Loucy (cell line): ENCODE data around the gene SPECC1.

ENCODE experiments used
- H2AFZ ChIP-seq: fragments of 200-600 bp; sonication (generic); 2 replicates; pipeline ENCODE4 v1.6.0; 2016; ENCODE audit warnings: antibody characterized with exemption, mild to moderate bottlenecking, low read length, moderate library complexity
- H3F3A ChIP-seq: fragments of 200-600 bp; 2 replicates; pipeline ENCODE4 v1.6.0; 2016; ENCODE audit warnings: antibody characterized with exemption, low read depth, mild to moderate bottlenecking
- H3K27me3 ChIP-seq: fragments of 200-600 bp; sonication (generic); 2 replicates; pipeline ENCODE4 v1.6.1; 2014; ENCODE audit warnings: low read length, mild to moderate bottlenecking; ENCODE audit not compliant: insufficient read depth, poor library complexity, severe bottlenecking
- H3K36me3 ChIP-seq: fragments of 200-600 bp; sonication (generic); 2 replicates; pipeline ENCODE4 v1.6.1; 2016; ENCODE audit warnings: low read length; ENCODE audit not compliant: insufficient read depth
- H3K4me1 ChIP-seq: fragments of 200-600 bp; sonication (generic); 2 replicates; pipeline ENCODE4 v1.5.1; 2014; ENCODE audit warnings: low read length, mild to moderate bottlenecking; ENCODE audit not compliant: insufficient read depth, poor library complexity, severe bottlenecking
- H3K4me2 ChIP-seq: fragments of 200-600 bp; sonication (generic); 2 replicates; pipeline ENCODE4 v1.6.0; 2014; ENCODE audit warnings: antibody characterized with exemption, low read length, low read depth, mild to moderate bottlenecking; ENCODE audit not compliant: poor library complexity, severe bottlenecking
- H3K4me3 ChIP-seq: fragments of 200-600 bp; sonication (generic); 2 replicates; pipeline ENCODE4 v1.5.1; 2014; ENCODE audit warnings: low read length, mild to moderate bottlenecking, mixed read lengths; ENCODE audit not compliant: poor library complexity, severe bottlenecking
- H3K79me2 ChIP-seq: fragments of 200-600 bp; sonication (generic); 2 replicates; pipeline ENCODE4 v1.6.1; 2014; ENCODE audit warnings: low read length; ENCODE audit not compliant: insufficient read depth
- H3K9ac ChIP-seq: fragments of 200-600 bp; sonication (generic); 2 replicates; pipeline ENCODE4 v1.6.0; 2014; ENCODE audit warnings: mild to moderate bottlenecking, low read depth, low read length, moderate library complexity; ENCODE audit not compliant: poor library complexity, severe bottlenecking
- H3K9me2 ChIP-seq: fragments of 200-600 bp; sonication (generic); replicated peaks from 2 replicates; pipeline ENCODE4 v1.6.1; 2016; ENCODE audit warnings: low read depth, low read length, mixed read lengths
- H3K9me3 ChIP-seq: fragments of 200-600 bp; sonication (generic); 2 replicates; pipeline ENCODE4 v1.6.1; 2014; ENCODE audit warnings: mild to moderate bottlenecking, antibody characterized with exemption, low read length, low read depth; ENCODE audit not compliant: insufficient read depth
- H4K20me1 ChIP-seq: fragments of 200-600 bp; sonication (generic); 2 replicates; pipeline ENCODE4 v1.6.0; 2014; ENCODE audit warnings: antibody characterized with exemption, low read length, mild to moderate bottlenecking; ENCODE audit not compliant: insufficient read depth, poor library complexity, severe bottlenecking
- CTCF ChIP-seq: fragments of 200-600 bp; sonication (generic); conservative IDR thresholded peaks from 2 replicates; pipeline ENCODE4 v1.5.1; 2014; ENCODE audit warnings: mild to moderate bottlenecking, antibody characterized with exemption, low read length
- EZH2phosphoT487 ChIP-seq: fragments of 200-600 bp; IDR thresholded peaks from 2 replicates; pipeline ENCODE4 v1.6.1; 2018; ENCODE audit warnings: antibody characterized with exemption, mild to moderate bottlenecking, moderate library complexity, borderline replicate concordance

Gene SPECC1

GRCh38 chr17:20125724-20126123, 116.6 kb downstream of the SPECC1 start:
- Histone ChIP-seq H3K4me3 (no peak overlapping the region), H2AFZ (no peak overlapping the region), H3K4me1 (no peaks in the 10 kb centered on the region), H3K9ac (no peak overlapping the region), H3K36me3 (peaks cover 15% of the 10 kb centered on the region; the same call in 1 of the 2 replicates), H4K20me1 (no peaks in the 10 kb centered on the region), H3K4me2 (no peak overlapping the region), H3K9me3 (0 out of 2 replicates have a peak, but pooled peaks cover 3% of the 10 kb centered on the region), H3K79me2 (no peaks in the 10 kb centered on the region), H3K27me3 (no peaks in the 10 kb centered on the region), H3F3A (no peaks in the 10 kb centered on the region), H3K9me2 (no peaks in the 10 kb centered on the region)
- no peak for TF ChIP-seq CTCF
- no peak for TF ChIP-seq EZH2phosphoT487

- H3K27me3 ChIP-seq: no peaks in the 10 kb centered on the region
- no peaks in the 10 kb centered on the region for H4K20me1 ChIP-seq
- TF ChIP-seq CTCF (no peak), EZH2phosphoT487 (no peak)
- no peaks in the 10 kb centered on the region for H3K4me1 ChIP-seq
- no peak overlapping the region for H3K4me3 ChIP-seq
- H3K36me3 ChIP-seq: peaks cover 22% of the 10 kb centered on the region; the same call in 1 of the 2 replicates
- no peaks in the 10 kb centered on the region for H3K79me2 ChIP-seq
- no peak overlapping the region for H3K4me2 ChIP-seq
- no peaks in the 10 kb centered on the region for H3K9me2 ChIP-seq
- H2AFZ ChIP-seq: no peak overlapping the region
- no peak overlapping the region for H3K9ac ChIP-seq
- no peaks in the 10 kb centered on the region for H3F3A ChIP-seq
- H3K9me3 ChIP-seq: 0 out of 2 replicates have a peak, but pooled peaks cover 3% of the 10 kb centered on the region
Measured at GRCh38 chr17:20127360-20128035, 118.3 kb downstream of the SPECC1 start.

- no peak overlapping the region for H3K4me3 ChIP-seq
- peaks cover 22% of the 10 kb centered on the region; the same call in 1 of the 2 replicates for H3K36me3 ChIP-seq
- H3K4me1 ChIP-seq: no peaks in the 10 kb centered on the region
- H4K20me1 ChIP-seq: no peaks in the 10 kb centered on the region
- no peak overlapping the region for H2AFZ ChIP-seq
- H3K4me2 ChIP-seq: no peak overlapping the region
- H3K9me2 ChIP-seq: no peaks in the 10 kb centered on the region
- no peak overlapping the region for H3K9ac ChIP-seq
- H3K79me2 ChIP-seq: no peaks in the 10 kb centered on the region
- H3F3A ChIP-seq: no peaks in the 10 kb centered on the region
- 0 out of 2 replicates have a peak, but pooled peaks cover 3% of the 10 kb centered on the region for H3K9me3 ChIP-seq
- H3K27me3 ChIP-seq: no peaks in the 10 kb centered on the region
- TF ChIP-seq EZH2phosphoT487 (no peak), CTCF (no peak)
Measured at GRCh38 chr17:20128036-20128667, 119.0 kb downstream of the SPECC1 start.
